Esophagus muscularis mucosa (tissue), 4 donors: ENCODE data around the gene SSRP1. TPM values are rescaled to one million over a fixed set of nuclear protein-coding genes. Genes with fewer than 3 reads are reported as not detected.
"Not testable (repeated sequence)": the region's sequence is repeated elsewhere in the genome, so short reads cannot be mapped to it uniquely, and the experiment has no call there.

Experiments used
- DNase-seq: peaks from one replicate; pipeline ENCODE4 v3.0.0-alpha.2; 2017; ENCODE audit errors: extremely low spot score
- H3K27ac ChIP-seq, 4 donors: fragments of 200-600 bp; sonication (generic); replicated peaks in 1 of 4; 1 replicate in 3 of 4; 2 replicates in 1 of 4; pipeline ENCODE4 v1.5.1; 2016 to 2019; ENCODE audit warnings: mild to moderate bottlenecking in 1 of 4
- H3K27me3 ChIP-seq, 4 donors: fragments of 200-600 bp; sonication (generic); one replicate each; pipeline versions ENCODE4 v1.5.1 to v1.6.0; 2016 to 2019
- H3K36me3 ChIP-seq, 4 donors: fragments of 200-600 bp; sonication (generic); one replicate each; pipeline ENCODE4 v1.5.1; 2016 to 2019
- H3K4me1 ChIP-seq, 4 donors: fragments of 200-600 bp; sonication (generic); one replicate each; pipeline ENCODE4 v1.5.1; 2016 to 2019
- H3K4me3 ChIP-seq, 4 donors: fragments of 200-600 bp; sonication (generic); 1 replicate in 2 of 4; 2 replicates in 2 of 4; pipeline ENCODE4 v1.5.1; 2016 to 2019; ENCODE audit warnings: mild to moderate bottlenecking in 4 of 4, moderate library complexity in 1 of 4
- H3K9me3 ChIP-seq, 4 donors: fragments of 200-600 bp; sonication (generic); 1 replicate in 3 of 4; 2 replicates in 1 of 4; pipeline ENCODE4 v1.5.1; 2016 to 2019
- CTCF ChIP-seq, 3 experiments: fragments of 200-600 bp in 2 of 3; fragments of 450-650 bp in 1 of 3; sonication (generic) in 2 of 3; IDR thresholded peaks; one replicate each; pipeline ENCODE4 v1.5.1; 2017 to 2019; ENCODE audit warnings: antibody characterized with exemption in 3 of 3, mild to moderate bottlenecking in 2 of 3, moderate library complexity in 1 of 3
- EP300 ChIP-seq: sonication (generic); formaldehyde crosslinking; IDR thresholded peaks from one replicate; pipeline ENCODE4 v1.6.1; 2017; ENCODE audit warnings: antibody characterized with exemption
- POLR2A ChIP-seq: fragments of 450-650 bp; IDR thresholded peaks from one replicate; pipeline ENCODE4 v1.6.1; 2017; ENCODE audit warnings: antibody characterized with exemption, moderate library complexity, mild to moderate bottlenecking, low read depth
- POLR2AphosphoS5 ChIP-seq, 2 donors: sonication (generic); formaldehyde crosslinking; IDR thresholded peaks; one replicate each; pipeline ENCODE4 v1.6.1; 2017; ENCODE audit warnings: antibody characterized with exemption in 2 of 2
- WGBS: methylation state at CpG from one replicate; pipeline ENCODE4 v1.1.5; 2018; 5-methylcytosine and 5-hydroxymethylcytosine counted together
- intact Hi-C: fragments of 100-400 bp; cut with DNase I; formaldehyde crosslinking; loops from one replicate; pipeline ENCODE4 v1.15.1; 2023
- total RNA-seq, 4 donors: library from RNA; depleted of rRNA; stranded (reverse); fragments of >200 nt; gene quantifications; one replicate each; pipeline versions ENCODE4 v1.1.0 to v1.2.1, GENCODE V29; 2016

The SSRP1 gene
- total RNA-seq, 4 donors from 2014 or later: 74.6 to 101 (median 88.1) TPM

GRCh38 chr11:57299150-57299737, 36.4 kb downstream of the SSRP1 start:
- H3K9me3 ChIP-seq: peaks cover 6 to 21% (median 16%) of the 10 kb centered on the region in 4 donors
- peaks cover 52 to 70% (median 65%) of the 10 kb centered on the region in 4 donors for H3K36me3 ChIP-seq
- no peak overlapping the region for H3K27ac ChIP-seq
- intact Hi-C loops: no loop called here
- DNase-seq: no peak
- 93% methylated on average over 5 of the region's 5 CpGs for WGBS
- H3K4me3 ChIP-seq: no peak overlapping the region
- TF ChIP-seq POLR2A (no peak), POLR2AphosphoS5 (IDR thresholded peaks at IDR 0.05) (no peak), CTCF (IDR thresholded peaks at IDR 0.05) (no peak), EP300 (no peak)
- no peaks in the 10 kb centered on the region for H3K27me3 ChIP-seq
- peaks cover 8 to 23% (median 21%) of the 10 kb centered on the region in 4 donors for H3K4me1 ChIP-seq

GRCh38 chr11:57297221-57297620, 38.5 kb downstream of the SSRP1 start:
- WGBS: 91% methylated on average over 2 of the region's 2 CpGs
- intact Hi-C loops: no loop called here
- H3K36me3 ChIP-seq: peaks cover 41 to 51% (median 48%) of the 10 kb centered on the region in 4 donors

GRCh38 chr11:57296205-57296604, 39.5 kb downstream of the SSRP1 start:
- intact Hi-C loops, DNase-seq, H3K4me3 ChIP-seq, H3K27me3 ChIP-seq, H3K27ac ChIP-seq: not testable (repeated sequence)
- peak in 1 of 2 donors; percentile 7 for TF ChIP-seq POLR2AphosphoS5 (IDR thresholded peaks at IDR 0.05)
- peaks cover 6 to 21% (median 16%) of the 10 kb centered on the region in 4 donors for H3K9me3 ChIP-seq
- 94% methylated on average over 3 of the region's 3 CpGs for WGBS
- peaks cover 3 to 14% (median 12%) of the 10 kb centered on the region in 4 donors for H3K4me1 ChIP-seq
- peaks cover 31 to 41% (median 38%) of the 10 kb centered on the region in 4 donors for H3K36me3 ChIP-seq

More at GRCh38 chr11:57297221-57297620, 38.5 kb downstream of the SSRP1 start:
- H3K27ac ChIP-seq: no peak overlapping the region
- no peak for DNase-seq
- H3K4me3 ChIP-seq: no peak overlapping the region
- peak in 1 of 2 donors; percentile 20 for TF ChIP-seq POLR2AphosphoS5 (IDR thresholded peaks at IDR 0.05)
- TF ChIP-seq POLR2A: no peak
- TF ChIP-seq EP300: no peak
- TF ChIP-seq CTCF (IDR thresholded peaks at IDR 0.05): no peak
- peaks cover 6 to 21% (median 16%) of the 10 kb centered on the region in 4 donors for H3K9me3 ChIP-seq
- H3K4me1 ChIP-seq: peaks cover 3 to 14% (median 12%) of the 10 kb centered on the region in 4 donors
- no peaks in the 10 kb centered on the region for H3K27me3 ChIP-seq

GRCh38 chr11:57294225-57295131, 41.2 kb downstream of the SSRP1 start:
- no peak overlapping the region for H3K4me3 ChIP-seq
- TF ChIP-seq POLR2AphosphoS5 (IDR thresholded peaks at IDR 0.05) (peak in 1 of 2 donors; percentile 9), POLR2A (no peak)
- H3K27ac ChIP-seq: no peak overlapping the region
- peaks cover 3 to 18% (median 12%) of the 10 kb centered on the region in 4 donors for H3K4me1 ChIP-seq
- peaks cover 14 to 24% (median 20%) of the 10 kb centered on the region in 4 donors for H3K36me3 ChIP-seq
- DNase-seq: no peak
- H3K9me3 ChIP-seq: peaks cover 4 to 11% (median 6%) of the 10 kb centered on the region in 4 donors
- no peaks in the 10 kb centered on the region for H3K27me3 ChIP-seq
- WGBS: 92% methylated on average over 1 of the region's 2 CpGs
- intact Hi-C loops: no loop called here

- intact Hi-C loops: no loop called here
- no peak overlapping the region for H3K4me3 ChIP-seq
- no peaks in the 10 kb centered on the region for H3K27me3 ChIP-seq
- no peak overlapping the region for H3K27ac ChIP-seq
- H3K36me3 ChIP-seq: no peaks in the 10 kb centered on the region
- H3K4me1 ChIP-seq: peaks cover 3 to 24% (median 16%) of the 10 kb centered on the region in 4 donors
- TF ChIP-seq CTCF (IDR thresholded peaks at IDR 0.05): no peak
- no peak for TF ChIP-seq EP300
- TF ChIP-seq POLR2A: no peak
- no peak for TF ChIP-seq POLR2AphosphoS5 (IDR thresholded peaks at IDR 0.05)
- H3K9me3 ChIP-seq: no peaks in the 10 kb centered on the region
- DNase-seq: no peak
- WGBS: 75% methylated on average over 1 of the region's 1 CpG
These were observed 45.4 kb downstream of the SSRP1 start for GRCh38 chr11:57290288-57290687.
